ENCODE results near the gene DICER1. TPM values are rescaled to one million over a fixed set of nuclear protein-coding genes. Genes with fewer than 3 reads are reported as not detected.
A peak's percentile ranks its signal among the peaks of the same experiment; 100 is the strongest.

The DICER1 gene
- total RNA-seq, 1 experiment from 2014 or later, result 62.0 TPM

DNA sequence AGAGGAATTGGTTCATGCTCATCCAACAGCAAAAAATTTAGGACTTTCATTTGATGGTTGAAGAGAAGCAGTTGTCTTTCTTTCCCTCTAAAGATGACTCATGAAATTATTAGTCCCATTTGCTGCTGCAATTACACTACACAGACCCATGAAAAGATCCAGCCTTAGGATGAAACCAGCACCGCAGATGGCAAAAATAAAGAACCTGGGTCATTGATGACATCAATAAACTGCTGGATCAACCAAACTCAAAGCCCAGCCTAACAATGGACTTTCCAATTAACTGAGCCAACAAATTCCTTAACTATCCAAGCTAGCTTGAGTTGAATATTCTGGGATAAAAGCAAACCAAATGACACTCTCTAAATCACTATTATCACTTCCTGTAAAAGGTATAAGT is 20.7 kb downstream of the DICER1 start:
- H3K9me3 Mint-ChIP-seq, result no peaks in the 10 kb centered on the region
- ChIA-PET POLR2A (no interaction called here), CTCF (no interaction called here)
- TF ChIP-seq ETV6 (CRISPR knock-in tag; IDR thresholded peaks at IDR 0.05) (no peak), RELA (CRISPR knock-in tag; IDR thresholded peaks at IDR 0.05; ENCODE audit: borderline replicate concordance) (no peak), TCF7 (CRISPR knock-in tag; IDR thresholded peaks at IDR 0.05; ENCODE audit: low read depth) (no peak), E2F5 (CRISPR knock-in tag; IDR thresholded peaks at IDR 0.05) (no peak), MXD4 (CRISPR knock-in tag; IDR thresholded peaks at IDR 0.05; ENCODE audit: borderline replicate concordance) (no peak), PRDM15 (CRISPR knock-in tag; IDR thresholded peaks at IDR 0.05) (no peak), ZNF423 (CRISPR knock-in tag; IDR thresholded peaks at IDR 0.05) (no peak), NFE2L1 (CRISPR knock-in tag; IDR thresholded peaks at IDR 0.05) (no peak), GRHL2 (CRISPR knock-in tag; IDR thresholded peaks at IDR 0.05; ENCODE audit: insufficient replicate concordance, severe bottlenecking) (no peak), ZNF416 (CRISPR knock-in tag; IDR thresholded peaks at IDR 0.05) (no peak), ZNF512 (CRISPR knock-in tag; IDR thresholded peaks at IDR 0.05; ENCODE audit: borderline replicate concordance) (no peak), ZNF219 (CRISPR knock-in tag; IDR thresholded peaks at IDR 0.05; ENCODE audit: borderline replicate concordance) (no peak), NR1H2 (CRISPR knock-in tag; IDR thresholded peaks at IDR 0.05) (no peak), ZNF396 (CRISPR knock-in tag; IDR thresholded peaks at IDR 0.05; ENCODE audit: borderline replicate concordance) (no peak), KAT7 (CRISPR knock-in tag; IDR thresholded peaks at IDR 0.05; ENCODE audit: borderline replicate concordance) (no peak), FOXK1 (CRISPR knock-in tag; IDR thresholded peaks at IDR 0.05) (no peak), ATF1 (CRISPR knock-in tag; IDR thresholded peaks at IDR 0.05) (no peak), NFYB (CRISPR knock-in tag; conservative IDR thresholded peaks at IDR 0.05; ENCODE audit: low read depth) (no peak), SP1 (CRISPR knock-in tag; conservative IDR thresholded peaks at IDR 0.05) (no peak)
- TF ChIP-seq, protein P1, sequence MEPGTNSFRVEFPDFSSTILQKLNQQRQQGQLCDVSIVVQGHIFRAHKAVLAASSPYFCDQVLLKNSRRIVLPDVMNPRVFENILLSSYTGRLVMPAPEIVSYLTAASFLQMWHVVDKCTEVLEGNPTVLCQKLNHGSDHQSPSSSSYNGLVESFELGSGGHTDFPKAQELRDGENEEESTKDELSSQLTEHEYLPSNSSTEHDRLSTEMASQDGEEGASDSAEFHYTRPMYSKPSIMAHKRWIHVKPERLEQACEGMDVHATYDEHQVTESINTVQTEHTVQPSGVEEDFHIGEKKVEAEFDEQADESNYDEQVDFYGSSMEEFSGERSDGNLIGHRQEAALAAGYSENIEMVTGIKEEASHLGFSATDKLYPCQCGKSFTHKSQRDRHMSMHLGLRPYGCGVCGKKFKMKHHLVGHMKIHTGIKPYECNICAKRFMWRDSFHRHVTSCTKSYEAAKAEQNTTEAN (CRISPR knock-in tag; IDR thresholded peaks at IDR 0.05), result no peak
- DNase-seq (ENCODE audit: low spot score) (no peak), ATAC-seq (no peak)
- H3K4me3 Mint-ChIP-seq, result no peak overlapping the region
- peaks cover 51% of the 10 kb centered on the region for H3K4me1 Mint-ChIP-seq
- H3K36me3 Mint-ChIP-seq, result 0 out of 2 replicates have a peak, but pooled peaks cover 2% of the 10 kb centered on the region
- H3K27ac Mint-ChIP-seq, result peak overlapping the region; percentile 8
- no peaks in the 10 kb centered on the region for H3K27me3 Mint-ChIP-seq (ENCODE audit: low read depth)
